Gastroesophageal sphincter (tissue), 4 donors: ENCODE measurements around the gene PHLPP1. TPM values are rescaled to one million over a fixed set of nuclear protein-coding genes. Genes with fewer than 3 reads are reported as not detected.

ENCODE experiments used
- ATAC-seq: fragments of 150-250 bp; one replicate; pipeline ENCODE4 v1.9.1; 2016; ENCODE audit warnings: mild to moderate bottlenecking, moderate library complexity
- H3K27ac ChIP-seq, 4 donors: fragments of 200-600 bp; sonication (generic) in 3 of 4; 1 replicate in 3 of 4; 2 replicates in 1 of 4; pipeline ENCODE4 v1.5.1; 2016 to 2019
- H3K27me3 ChIP-seq: fragments of 200-600 bp; sonication (generic); one replicate; pipeline ENCODE4 v1.5.1; 2019
- H3K36me3 ChIP-seq, 2 donors: fragments of 200-600 bp; sonication (generic); one replicate each; pipeline ENCODE4 v1.5.1; 2019; ENCODE audit warnings: control low read depth in 1 of 2
- H3K4me1 ChIP-seq, 3 donors: fragments of 200-600 bp; sonication (generic); 1 replicate in 2 of 3; 2 replicates in 1 of 3; pipeline ENCODE4 v1.5.1; 2016 to 2019; ENCODE audit warnings: control low read depth in 2 of 3
- H3K4me3 ChIP-seq, 2 donors: fragments of 200-600 bp; sonication (generic); one replicate each; pipeline ENCODE4 v1.5.1; 2019; ENCODE audit warnings: mild to moderate bottlenecking in 1 of 2, moderate library complexity in 1 of 2
- H3K9me3 ChIP-seq, 3 donors: fragments of 200-600 bp; sonication (generic); one replicate each; pipeline ENCODE4 v1.5.1; 2017 to 2019; ENCODE audit warnings: control low read depth in 2 of 3
- CTCF ChIP-seq, 4 experiments: fragments of 200-600 bp in 2 of 4; fragments of 450-650 bp in 2 of 4; sonication (generic) in 1 of 4; IDR thresholded peaks; one replicate each; pipeline ENCODE4 v1.5.1; 2017 to 2019; ENCODE audit warnings: antibody characterized with exemption in 4 of 4, mild to moderate bottlenecking in 2 of 4, moderate library complexity in 2 of 4
- EP300 ChIP-seq: sonication (generic); formaldehyde crosslinking; IDR thresholded peaks from one replicate; pipeline ENCODE4 v1.6.1; 2017; ENCODE audit warnings: antibody characterized with exemption, mild to moderate bottlenecking
- POLR2A ChIP-seq, 2 donors: fragments of 450-650 bp; IDR thresholded peaks; one replicate each; pipeline ENCODE4 v1.6.1; 2017; ENCODE audit warnings: antibody characterized with exemption in 2 of 2, mild to moderate bottlenecking in 2 of 2, moderate library complexity in 1 of 2
- POLR2AphosphoS5 ChIP-seq: sonication (generic); formaldehyde crosslinking; IDR thresholded peaks from one replicate; pipeline ENCODE4 v1.6.1; 2017; ENCODE audit warnings: antibody characterized with exemption
- WGBS, 2 donors: methylation state at CpG; one replicate each; pipeline ENCODE4 v1.1.5; 2018; ENCODE audit warnings: low coverage in 1 of 2; 5-methylcytosine and 5-hydroxymethylcytosine counted together
- total RNA-seq, 4 donors: library from RNA; depleted of rRNA; stranded (reverse); fragments of >200 nt; gene quantifications; one replicate each; pipeline ENCODE4 v1.1.0, GENCODE V29; 2016

The PHLPP1 gene
- total RNA-seq, 4 donors from 2014 or later, result 10.8 to 19.1 (median 16.3) TPM

- TF ChIP-seq POLR2AphosphoS5 (no peak), POLR2A (IDR thresholded peaks at IDR 0.05) (no peak), CTCF (IDR thresholded peaks at IDR 0.05) (no peak), EP300 (no peak)
- ATAC-seq, result no peak
- H3K4me1 ChIP-seq, result peaks cover 0 to 44% (median 3%) of the 10 kb centered on the region in 3 donors
Measured at GRCh38 chr18:62771494-62772270, 56.3 kb downstream of the PHLPP1 start.

GRCh38 chr18:62772860-62773584 lies 57.7 kb downstream of the PHLPP1 start:
- H3K4me1 ChIP-seq, result peaks cover 0 to 31% (median 0%) of the 10 kb centered on the region in 3 donors
- no peak for ATAC-seq
- no peaks in the 10 kb centered on the region for H3K27me3 ChIP-seq
- no peak for TF ChIP-seq CTCF (IDR thresholded peaks at IDR 0.05)
- no peak for TF ChIP-seq EP300
- TF ChIP-seq POLR2AphosphoS5, result no peak
- no peak for TF ChIP-seq POLR2A (IDR thresholded peaks at IDR 0.05)
- no peak overlapping the region for H3K27ac ChIP-seq
- 87 to 100% methylated on average over 1 to 2 of the region's 2 CpGs for WGBS, 2 donors
- H3K36me3 ChIP-seq, result no peaks in the 10 kb centered on the region
- H3K4me3 ChIP-seq, result no peak overlapping the region
- no peaks in the 10 kb centered on the region for H3K9me3 ChIP-seq

More at GRCh38 chr18:62771494-62772270, 56.3 kb downstream of the PHLPP1 start:
- 86 to 93% methylated on average over 4 of the region's 4 CpGs for WGBS, 2 donors
- H3K9me3 ChIP-seq, result no peaks in the 10 kb centered on the region
- no peaks in the 10 kb centered on the region for H3K27me3 ChIP-seq
- no peak overlapping the region for H3K27ac ChIP-seq
- H3K36me3 ChIP-seq, result no peaks in the 10 kb centered on the region
- no peak overlapping the region for H3K4me3 ChIP-seq

GRCh38 chr18:62773691-62774090 lies 58.4 kb downstream of the PHLPP1 start:
- 93 to 96% methylated on average over 2 to 3 of the region's 3 CpGs for WGBS, 2 donors
- Histone ChIP-seq H3K36me3 (no peaks in the 10 kb centered on the region), H3K27ac (no peak overlapping the region), H3K27me3 (no peaks in the 10 kb centered on the region), H3K4me3 (no peak overlapping the region), H3K9me3 (no peaks in the 10 kb centered on the region), H3K4me1 (peaks cover 0 to 24% (median 0%) of the 10 kb centered on the region in 3 donors)
- TF ChIP-seq CTCF (IDR thresholded peaks at IDR 0.05) (no peak), POLR2A (IDR thresholded peaks at IDR 0.05) (no peak), POLR2AphosphoS5 (no peak), EP300 (no peak)
- no peak for ATAC-seq

GRCh38 chr18:62776024-62776570 lies 60.8 kb downstream of the PHLPP1 start:
- Histone ChIP-seq H3K36me3 (no peaks in the 10 kb centered on the region), H3K4me1 (peaks cover 0 to 21% (median 0%) of the 10 kb centered on the region in 3 donors), H3K27me3 (no peaks in the 10 kb centered on the region), H3K27ac (no peak overlapping the region), H3K9me3 (no peaks in the 10 kb centered on the region), H3K4me3 (no peak overlapping the region)
- no peak for ATAC-seq
- no peak for TF ChIP-seq EP300
- no peak for TF ChIP-seq CTCF (IDR thresholded peaks at IDR 0.05)
- no peak for TF ChIP-seq POLR2AphosphoS5
- no peak for TF ChIP-seq POLR2A (IDR thresholded peaks at IDR 0.05)
- 83 to 88% methylated on average over 2 of the region's 2 CpGs for WGBS, 2 donors
